ENCODE data around the gene LSM14A.
"Not testable (repeated sequence)": the region's sequence is repeated elsewhere in the genome, so short reads cannot be mapped to it uniquely, and the experiment has no call there.

Gene LSM14A

DNA sequence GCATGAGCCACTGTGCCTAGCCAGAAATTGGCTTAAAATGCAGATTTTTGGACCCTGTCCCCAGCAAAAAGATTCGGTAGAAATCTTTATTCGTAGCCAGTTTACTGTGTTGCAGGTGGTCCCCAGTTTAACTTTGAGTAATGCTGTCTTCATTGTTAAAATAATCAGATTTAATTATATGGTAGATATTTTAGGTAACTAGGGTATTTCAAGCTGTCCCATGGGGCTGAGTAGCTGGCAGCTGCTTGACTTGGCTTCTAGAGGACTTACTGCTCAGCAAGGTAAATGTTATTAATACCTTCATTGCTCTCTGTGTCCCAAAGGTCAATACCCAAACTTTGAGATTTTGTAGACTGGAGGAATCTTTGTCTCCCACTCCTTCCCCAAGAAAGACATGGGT lies 21.1 kb downstream of the LSM14A start:
- no peak for DNase-seq

DNA sequence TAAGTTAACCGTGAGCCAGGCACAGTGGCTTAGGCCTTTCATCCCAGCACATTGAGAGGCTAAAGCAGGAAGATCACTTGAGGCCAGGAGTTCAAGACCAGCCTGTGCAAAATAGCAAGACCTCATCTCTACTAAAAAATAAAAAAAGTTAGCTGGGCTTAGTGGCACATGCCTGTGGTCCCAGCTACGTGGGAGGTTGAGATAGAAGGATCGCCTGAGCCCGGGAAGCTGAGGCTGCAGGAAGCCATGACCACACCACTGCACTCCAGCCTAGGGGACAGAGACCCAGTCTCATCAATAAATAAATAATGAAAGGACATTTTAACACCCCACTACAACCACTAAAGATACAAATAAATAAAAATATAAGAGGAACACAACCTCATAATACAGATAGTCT lies 21.6 kb downstream of the LSM14A start:
- DNase-seq: no peak

DNA sequence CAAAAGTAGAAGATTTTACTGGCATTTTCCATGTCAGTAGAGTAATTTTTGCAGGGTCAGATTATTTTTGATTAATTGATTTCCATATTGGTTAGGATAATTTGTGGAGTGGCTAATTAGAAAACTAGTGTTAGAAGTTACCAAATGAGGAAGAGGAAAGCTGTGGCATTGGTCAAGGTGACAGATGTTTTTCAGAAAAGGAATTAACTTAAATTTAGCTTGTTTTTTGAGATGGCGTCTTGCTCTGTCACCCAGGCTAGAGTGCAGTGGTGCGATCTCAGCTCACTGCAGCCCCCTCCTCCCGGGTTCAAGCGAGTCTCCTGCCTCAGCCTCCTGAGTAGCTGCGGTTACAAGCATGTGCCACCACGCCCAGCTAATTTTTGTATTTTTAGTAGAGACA lies 28.8 kb downstream of the LSM14A start:
- no peak for DNase-seq

DNA sequence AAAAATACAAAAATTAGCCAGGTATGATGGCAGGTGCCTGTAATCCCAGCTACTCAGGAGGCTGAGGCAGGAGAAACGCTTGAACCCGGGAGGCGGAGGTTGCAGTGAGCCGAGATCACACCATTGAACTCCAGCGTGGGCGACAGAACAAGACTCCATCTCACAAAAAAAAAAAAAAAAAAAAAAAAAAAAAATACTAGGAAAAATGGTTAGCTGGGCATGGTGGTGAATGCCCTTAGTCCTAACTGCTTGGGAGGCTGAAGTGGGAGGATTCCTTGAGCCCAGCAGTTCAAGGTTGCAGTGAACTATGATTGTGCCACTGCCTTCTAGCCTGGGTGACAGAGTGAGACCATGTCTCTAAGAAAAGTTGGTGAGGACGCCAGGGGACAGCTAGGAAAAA lies 33.0 kb downstream of the LSM14A start:
- DNase-seq: not testable (repeated sequence)

DNA sequence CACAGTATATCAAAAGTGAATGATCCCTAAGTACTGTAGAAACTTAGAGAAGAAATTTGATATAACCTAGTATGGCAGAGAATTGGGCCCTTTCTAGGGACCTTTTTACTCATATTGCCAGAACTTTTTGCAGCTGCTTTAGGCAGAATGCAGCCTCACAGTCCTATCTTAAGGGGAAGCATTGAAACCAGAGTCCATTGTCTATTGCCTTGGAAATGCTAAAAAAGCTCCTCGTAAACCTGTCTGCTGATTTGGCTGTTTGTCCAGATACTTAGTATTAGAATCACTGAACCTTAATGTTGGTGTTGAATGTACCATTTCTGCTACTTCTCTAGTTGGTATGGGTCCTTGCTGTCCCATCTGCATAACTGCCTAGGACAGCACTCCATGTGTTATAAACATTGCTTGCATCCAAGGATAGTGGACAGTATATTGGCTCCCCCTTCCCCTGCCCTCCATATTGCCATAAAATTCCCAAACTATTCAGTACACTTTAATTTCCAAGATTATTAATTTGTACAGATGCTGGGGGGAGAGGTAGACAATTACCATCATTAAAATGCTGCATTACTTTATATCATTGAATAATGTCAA lies 36.1 kb downstream of the LSM14A start:
- DNase-seq: no peak

DNA sequence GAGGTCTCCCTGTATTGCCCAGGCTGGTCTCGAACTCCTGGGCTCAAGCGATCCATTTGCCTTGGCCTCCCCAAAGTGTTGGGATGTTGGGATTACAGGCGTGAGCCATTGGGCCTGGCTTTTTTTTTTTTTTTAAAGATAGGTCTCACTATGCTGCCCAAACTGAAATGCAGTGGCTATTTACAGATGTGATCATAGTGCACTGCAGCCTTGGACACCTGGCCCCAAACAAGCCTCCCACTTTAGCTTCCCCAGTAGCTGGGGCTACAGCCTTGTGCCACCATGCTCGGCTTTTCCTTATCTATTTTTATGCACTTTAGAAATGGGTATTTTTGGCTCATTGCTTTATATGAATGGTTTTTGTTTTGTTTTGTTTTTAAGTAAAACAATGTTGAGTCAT lies 37.4 kb downstream of the LSM14A start:
- no peak for DNase-seq

DNA sequence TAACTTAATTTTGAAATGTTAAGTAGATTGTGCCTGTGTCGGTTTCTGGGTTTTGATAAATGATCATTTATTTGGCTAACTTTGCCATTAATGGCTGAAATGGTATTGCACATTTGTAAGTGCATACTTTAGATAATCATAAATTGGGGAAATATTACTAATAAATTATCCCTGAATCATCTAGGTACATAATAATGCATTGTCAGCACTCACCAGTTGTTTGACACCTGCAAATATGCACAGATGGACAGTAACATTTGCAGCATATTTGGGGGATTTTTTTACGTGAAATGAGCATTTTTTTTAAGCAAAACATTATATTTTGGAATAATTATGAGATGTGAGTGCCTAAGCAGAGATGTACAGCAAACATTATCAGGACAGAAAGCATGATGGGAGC lies 41.0 kb downstream of the LSM14A start:
- no peak for DNase-seq

DNA sequence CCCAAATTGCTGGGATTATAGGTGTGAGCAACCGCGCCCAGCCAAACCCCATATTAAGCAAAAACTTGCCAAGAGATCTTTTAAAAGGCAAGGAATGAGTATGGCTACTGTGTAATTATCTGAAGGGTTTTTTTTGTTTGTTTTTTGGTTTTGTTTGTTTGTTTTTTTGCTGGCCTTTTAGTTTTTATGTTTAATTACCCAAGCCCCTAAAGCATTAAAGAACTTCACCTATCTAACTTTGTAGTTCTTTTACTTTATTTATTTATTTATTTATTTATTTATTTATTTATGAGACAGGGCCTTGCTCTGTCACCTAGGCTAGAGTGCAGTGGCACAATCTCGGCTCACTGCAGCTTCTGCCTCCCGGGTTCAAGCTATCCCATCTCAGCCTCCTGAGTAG lies 41.7 kb downstream of the LSM14A start:
- no peak for DNase-seq

DNA sequence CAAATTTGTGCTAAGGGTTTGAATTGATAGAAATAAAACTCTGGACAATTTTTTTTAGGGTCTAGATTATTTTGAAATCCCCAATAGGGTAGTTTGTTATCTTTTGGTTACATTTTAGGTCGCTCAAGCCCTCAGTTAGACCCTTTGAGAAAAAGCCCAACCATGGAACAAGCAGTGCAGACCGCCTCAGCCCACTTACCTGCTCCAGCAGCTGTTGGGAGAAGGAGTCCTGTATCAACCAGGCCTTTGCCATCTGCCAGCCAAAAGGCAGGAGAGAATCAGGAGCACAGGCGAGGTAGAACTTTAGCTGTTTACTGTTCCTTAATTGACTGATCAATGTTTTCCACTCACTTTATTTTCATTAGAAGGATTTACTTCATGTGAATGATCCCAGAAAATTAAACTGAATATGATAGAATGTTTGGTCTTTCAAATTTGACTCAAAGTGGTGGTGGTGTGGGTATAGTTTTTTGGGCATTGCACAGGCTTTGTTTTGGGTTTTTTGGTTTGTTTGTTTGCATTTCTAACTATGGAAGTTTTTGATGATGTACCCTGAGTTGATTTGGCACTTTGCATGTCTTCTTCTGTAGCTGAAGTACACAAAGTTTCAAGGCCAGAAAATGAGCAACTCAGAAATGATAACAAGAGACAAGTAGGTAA lies 42.8 kb downstream of the LSM14A start:
- DNase-seq: no peak

DNA sequence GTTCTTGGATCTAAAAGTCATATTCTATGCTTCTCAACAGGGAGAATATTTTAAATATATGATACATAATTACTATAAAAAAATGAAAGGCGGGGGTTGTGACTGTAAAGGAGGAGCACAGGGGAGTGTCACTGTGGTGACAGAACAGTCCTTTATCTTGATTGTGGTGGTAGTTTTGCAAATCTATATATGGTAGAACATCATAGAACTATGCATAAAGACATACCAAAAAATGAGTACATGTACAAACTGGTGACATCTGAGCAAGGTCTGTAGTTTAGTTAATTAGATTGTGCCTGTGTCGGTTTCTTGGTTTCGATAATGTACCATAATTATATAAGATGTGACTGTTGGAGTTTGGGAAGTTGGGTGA lies 43.3 kb downstream of the LSM14A start:
- no peak for DNase-seq

DNA sequence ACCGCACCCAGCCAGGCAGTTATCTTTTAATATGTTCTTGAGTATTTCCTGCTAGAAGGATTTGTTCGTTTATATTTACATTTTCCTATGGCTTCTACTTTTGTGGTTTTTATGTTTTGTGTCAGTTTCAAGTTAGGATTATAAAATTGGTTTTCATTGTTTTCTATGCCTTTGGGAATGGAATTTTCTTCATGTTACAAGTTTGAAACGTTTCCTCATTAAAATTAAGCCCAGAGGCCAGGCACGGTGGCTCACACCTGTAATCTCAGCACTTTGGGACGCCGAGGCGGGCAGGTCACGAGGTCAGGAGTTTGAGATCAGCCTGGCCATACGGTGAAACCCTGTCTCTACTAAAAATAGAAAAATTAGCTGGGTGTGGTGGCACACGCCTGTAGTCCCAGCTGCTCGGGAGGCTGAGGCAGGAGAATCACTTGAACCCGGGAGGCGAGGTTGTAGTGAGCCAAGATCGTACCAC lies 44.5 kb downstream of the LSM14A start:
- not testable (repeated sequence) for DNase-seq

DNA sequence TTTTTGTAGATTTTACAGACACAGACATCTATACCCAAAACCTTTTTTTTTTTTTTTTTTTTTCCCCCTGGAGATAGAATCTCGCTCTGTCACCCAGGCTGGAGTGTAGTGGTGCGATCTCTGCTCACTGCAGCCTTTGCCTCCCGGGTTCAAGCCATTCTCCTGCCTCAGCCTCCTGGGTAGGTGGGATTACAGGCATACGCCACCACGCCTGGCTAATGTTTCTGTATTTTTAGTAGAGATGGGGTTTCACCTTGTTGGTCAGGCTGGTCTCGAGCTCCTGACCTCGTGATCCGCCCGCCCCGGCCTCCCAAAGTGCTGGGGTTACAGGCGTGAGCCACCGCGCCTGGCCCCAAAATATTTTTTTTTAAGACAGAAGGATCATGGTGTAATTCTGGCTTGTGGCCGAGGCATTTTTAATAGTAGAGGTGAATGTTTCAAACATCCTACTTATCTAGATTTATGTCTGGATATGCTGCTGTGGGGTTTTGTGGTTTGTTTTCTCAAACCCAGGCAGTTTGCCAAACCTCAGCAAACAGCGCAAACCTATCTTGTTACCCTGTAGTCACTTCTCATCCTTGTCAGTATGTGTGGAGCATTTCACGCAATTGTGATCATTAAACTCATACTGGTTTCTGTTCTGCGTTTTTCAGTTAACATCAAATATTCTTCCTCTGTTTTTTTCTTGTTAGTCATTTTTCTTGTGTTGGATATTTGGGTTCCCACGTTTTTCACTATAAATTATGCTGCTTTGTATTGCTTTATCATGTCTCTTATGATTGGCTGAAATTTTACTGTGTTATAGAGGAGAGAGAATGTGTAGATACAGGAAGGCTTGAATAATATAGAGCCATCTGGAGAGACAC lies 45.9 kb downstream of the LSM14A start:
- peak; percentile 74 for DNase-seq

DNA sequence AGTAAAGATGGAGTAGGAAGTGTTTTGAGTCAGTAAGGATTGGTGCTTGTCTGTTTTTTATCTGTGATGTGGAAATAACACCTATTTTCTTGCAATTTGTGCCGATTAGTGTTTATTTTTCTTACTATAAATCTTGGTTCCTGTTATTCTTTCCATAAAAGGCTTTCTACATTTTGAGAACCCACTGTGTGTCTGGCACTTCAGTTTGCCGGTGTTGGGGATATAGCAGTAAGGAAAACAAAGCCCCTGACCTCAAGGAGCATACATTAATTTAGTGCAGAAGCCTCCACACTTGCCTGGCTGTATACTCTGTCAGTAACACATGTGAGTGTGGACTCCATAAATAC lies 46.5 kb downstream of the LSM14A start:
- no peak for DNase-seq

DNA sequence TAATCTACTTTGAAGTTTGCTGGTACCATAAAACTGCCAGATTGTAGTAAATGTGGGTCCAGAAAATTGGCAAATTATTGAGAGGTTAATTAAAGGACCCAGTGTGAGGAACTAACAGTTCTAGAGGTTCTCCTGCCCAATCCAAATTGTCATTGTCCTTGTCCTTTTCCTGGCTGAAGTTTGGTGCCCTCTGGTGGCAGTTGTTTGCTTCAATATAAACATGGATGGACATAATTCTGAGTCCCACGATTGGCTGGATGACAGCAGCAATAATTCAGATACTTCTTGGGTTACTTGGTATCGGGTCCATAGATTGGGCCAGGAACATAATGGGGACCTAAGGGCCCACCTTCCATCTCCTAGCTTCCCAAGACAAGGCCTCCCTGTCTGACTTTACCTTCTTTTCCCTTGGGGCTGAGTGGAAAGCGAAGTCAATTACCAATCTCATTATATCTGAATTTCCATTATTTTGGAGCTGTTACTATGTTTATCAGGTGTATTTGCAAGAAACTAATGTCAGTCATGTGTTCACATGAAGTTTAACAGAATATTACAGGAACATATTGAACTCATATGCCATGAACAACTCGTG lies 48.3 kb downstream of the LSM14A start:
- peak; percentile 81 for DNase-seq

DNA sequence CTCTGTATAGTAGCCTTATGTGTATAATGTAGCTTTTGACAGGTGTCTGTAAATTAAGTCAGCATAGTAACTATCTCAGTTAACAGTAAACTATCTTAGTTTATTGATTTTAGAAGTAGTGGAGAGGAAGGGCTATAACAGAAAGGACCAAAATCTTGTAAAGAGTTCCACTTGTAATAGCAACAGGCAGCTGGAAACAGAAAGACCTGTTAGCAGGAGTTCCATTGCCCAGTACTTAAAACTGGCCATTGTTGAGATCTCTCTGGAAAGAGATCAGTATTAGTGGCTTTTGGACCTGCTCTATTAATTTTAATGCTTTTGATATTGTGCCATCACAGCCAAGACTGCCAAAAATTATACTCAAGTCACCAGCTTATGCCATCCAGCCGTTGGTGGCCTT lies 50.1 kb downstream of the LSM14A start:
- no peak for DNase-seq

DNA sequence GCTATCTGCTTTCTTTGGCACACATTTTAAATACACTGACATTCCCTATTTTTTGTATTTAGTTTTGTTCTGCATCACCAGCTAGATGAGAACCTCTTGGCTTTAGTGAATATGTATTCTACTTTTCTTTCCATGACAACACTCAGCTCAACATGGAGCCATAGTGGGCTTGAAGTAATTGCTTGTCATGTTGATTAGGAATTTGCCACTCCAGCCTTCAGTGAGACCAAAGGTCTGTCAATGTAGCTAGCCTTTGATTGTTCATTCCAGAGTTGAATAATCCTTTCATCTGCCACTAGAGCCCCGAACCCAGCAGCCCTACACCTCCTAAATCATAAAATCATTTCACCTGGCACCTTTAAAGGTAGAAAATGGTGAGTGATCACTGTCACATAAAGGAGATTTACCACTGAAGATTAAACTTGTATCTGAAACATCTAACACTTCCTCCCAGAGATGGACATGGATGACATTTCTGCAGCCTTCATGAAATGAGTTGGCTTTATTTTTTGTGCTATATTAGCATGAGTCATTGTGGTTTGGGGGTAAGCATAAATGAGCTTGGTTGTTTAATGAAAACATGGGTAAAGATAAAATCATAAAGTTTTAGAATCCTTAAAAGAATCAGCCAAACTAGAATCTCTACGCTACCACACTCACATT lies 52.8 kb downstream of the LSM14A start:
- DNase-seq: no peak

DNA sequence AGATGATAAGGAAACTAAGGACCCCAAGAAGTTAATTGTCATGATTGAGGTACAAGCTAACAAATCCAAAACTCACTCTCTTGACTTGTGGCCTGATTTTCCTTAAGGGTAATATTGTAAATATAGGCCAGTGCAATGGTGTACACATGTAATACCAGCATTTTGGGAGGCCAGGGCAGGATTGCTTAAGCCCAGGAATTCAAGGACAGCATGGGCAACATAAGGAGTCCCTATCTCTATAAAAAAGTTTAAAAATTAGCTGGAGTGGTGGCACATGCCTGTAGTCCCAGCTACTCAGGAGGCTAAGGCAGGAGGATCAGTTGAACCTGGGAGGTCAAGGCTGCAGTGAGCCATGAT lies 53.3 kb downstream of the LSM14A start:
- no peak for DNase-seq

DNA sequence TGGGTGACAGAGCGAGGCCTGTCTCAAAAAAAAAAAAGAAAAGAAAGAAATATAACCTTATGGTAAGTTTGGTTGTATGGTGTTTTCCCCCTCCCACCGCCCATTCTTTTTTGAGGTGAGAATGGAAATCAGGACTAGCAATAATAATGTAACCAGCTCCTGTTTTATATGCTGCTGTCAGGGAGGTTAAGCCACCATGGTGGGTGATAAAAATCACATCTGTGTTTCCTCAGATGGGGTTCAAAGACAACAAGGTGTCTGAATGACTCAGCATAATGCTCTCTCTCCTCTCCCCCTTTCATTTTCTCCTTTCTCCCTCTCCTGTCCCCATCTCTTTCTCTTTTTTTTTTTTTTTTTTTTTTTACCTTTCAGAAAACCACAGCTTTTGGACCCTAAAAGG lies 53.7 kb downstream of the LSM14A start:
- peak; percentile 36 for DNase-seq

DNA sequence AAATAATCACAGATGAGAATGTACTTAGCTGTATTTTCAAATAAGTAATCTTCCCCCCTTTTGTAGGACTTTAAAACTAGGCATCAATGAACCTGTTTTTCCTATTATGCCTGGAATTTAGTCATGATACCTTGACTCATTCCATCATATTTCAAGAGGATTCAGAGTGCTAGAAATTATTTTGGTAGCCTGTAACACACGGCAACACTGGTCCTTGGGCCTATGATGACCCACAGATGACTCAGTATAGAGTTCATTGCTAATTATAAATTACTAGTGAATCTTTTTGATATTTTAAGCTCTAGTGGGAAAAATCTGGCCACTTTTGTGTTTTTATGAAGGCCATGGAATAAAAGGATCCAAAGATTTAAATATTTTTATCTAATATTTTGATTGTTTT lies 56.0 kb downstream of the LSM14A start:
- no peak for DNase-seq

DNA sequence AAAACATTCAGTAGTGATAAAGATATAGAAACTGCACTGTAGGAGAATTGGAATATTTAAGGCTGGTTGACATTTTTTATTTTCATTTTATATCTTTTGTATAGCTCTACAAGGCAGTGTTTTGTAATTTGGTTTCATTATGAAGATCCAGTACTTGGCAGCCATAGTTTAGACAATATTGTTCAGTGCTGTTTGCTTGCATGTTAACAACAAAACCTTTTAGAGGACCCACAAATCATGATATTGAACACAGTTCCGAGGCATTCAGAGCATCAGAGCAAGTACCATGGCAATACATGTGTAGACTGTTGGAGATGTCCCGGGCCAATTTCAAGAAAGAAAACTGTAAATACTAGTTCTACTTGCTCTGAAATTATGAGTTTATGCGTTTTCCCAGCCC lies 56.5 kb downstream of the LSM14A start:
- no peak for DNase-seq

DNA sequence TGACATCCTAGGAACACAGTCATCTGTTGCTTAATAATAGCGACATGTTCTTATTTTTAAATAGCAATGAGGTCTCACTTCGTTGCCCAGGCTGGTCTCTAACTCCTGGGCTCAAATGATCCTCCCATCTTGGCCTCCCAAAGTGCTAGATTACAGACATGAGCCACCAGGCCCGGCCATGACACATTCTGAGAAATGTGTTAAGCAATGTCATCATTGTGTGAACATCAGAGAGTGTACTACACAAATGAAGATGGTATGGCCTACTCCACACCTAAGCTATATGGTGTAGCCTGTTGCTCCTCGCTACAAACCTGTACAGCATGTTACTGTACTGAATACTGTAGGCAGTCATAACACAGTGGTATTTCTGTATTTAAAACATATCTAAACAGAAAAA lies 57.4 kb downstream of the LSM14A start:
- DNase-seq: no peak

DNA sequence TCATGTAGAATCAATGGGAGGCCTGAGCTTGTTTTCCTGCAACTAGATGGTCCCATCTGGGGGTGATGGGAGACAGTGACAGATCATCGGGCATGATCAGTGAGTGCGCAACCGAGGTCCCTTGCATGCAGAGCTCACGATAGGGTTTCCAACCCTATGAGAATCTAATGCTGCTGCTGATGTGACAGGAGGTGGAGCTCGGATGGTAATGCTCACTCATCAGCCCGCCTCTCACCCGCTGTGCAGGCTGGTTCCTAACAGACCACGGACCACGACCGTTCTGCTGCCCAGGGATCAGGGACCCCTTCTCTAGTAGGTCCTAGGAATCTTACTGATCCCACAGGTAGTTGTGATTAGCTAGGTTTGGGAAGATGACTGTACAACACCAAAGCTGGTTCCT lies 58.5 kb downstream of the LSM14A start:
- DNase-seq: no peak

DNA sequence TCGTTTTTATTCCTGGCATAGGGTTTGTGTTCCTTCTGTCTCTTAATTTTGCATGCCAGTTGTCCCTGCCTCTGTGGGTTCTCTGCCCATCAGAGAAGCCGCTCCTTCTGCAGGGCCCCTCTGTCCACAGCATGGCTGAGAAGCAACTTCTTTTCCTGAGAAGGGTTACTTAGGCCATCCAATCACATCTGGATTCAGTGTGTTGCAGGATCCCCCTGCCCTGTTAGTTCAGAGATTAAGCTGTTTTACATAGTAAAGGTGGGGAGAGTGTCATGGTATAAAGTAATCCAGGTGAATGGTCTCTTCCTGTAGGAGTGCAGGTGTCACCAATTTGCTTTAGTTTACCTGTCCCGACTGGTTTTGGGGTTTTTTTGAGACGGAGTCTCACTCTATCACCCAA lies 59.1 kb downstream of the LSM14A start:
- no peak for DNase-seq
